ENCODE results near the gene MANF.

MANF gene

GRCh38 chr3:51393564-51393963 is 8.5 kb downstream of the MANF start:
- no peak overlapping the region for H3K4me3 ChIP-seq (replicated peaks; ENCODE audit: low read depth, low read length)
- TF ChIP-seq CTCF (IDR thresholded peaks at IDR 0.05; ENCODE audit: low read length, missing control alignments): no peak
- DNase-seq (ENCODE audit: low read depth): no peak

- DNase-seq (ENCODE audit: low read depth): no peak
- no peak for TF ChIP-seq CTCF (IDR thresholded peaks at IDR 0.05; ENCODE audit: low read length, missing control alignments)
- H3K4me3 ChIP-seq (replicated peaks; ENCODE audit: low read depth, low read length): no peak overlapping the region
Observed at GRCh38 chr3:51394541-51394940, 9.4 kb downstream of the MANF start.

GRCh38 chr3:51395493-51396213 is 10.6 kb downstream of the MANF start:
- no peak for TF ChIP-seq CTCF (IDR thresholded peaks at IDR 0.05; ENCODE audit: low read length, missing control alignments)
- no peak overlapping the region for H3K4me3 ChIP-seq (replicated peaks; ENCODE audit: low read depth, low read length)
- no peak for DNase-seq (ENCODE audit: low read depth)

- no peak for TF ChIP-seq CTCF (IDR thresholded peaks at IDR 0.05; ENCODE audit: low read length, missing control alignments)
- DNase-seq (ENCODE audit: low read depth): no peak
- no peak overlapping the region for H3K4me3 ChIP-seq (replicated peaks; ENCODE audit: low read depth, low read length)
Observed at GRCh38 chr3:51396401-51396800, 11.3 kb downstream of the MANF start.

GRCh38 chr3:51397392-51397791 is 12.3 kb downstream of the MANF start:
- H3K4me3 ChIP-seq (replicated peaks; ENCODE audit: low read depth, low read length): no peak overlapping the region
- TF ChIP-seq CTCF (IDR thresholded peaks at IDR 0.05; ENCODE audit: low read length, missing control alignments): no peak

GRCh38 chr3:51398595-51399310 is 13.7 kb downstream of the MANF start:
- no peak for TF ChIP-seq CTCF (IDR thresholded peaks at IDR 0.05; ENCODE audit: low read length, missing control alignments)
- H3K4me3 ChIP-seq (replicated peaks; ENCODE audit: low read depth, low read length): no peak overlapping the region
- no peak for DNase-seq (ENCODE audit: low read depth)

More at GRCh38 chr3:51397392-51397791, 12.3 kb downstream of the MANF start:
- DNase-seq (ENCODE audit: low read depth): no peak
